ENCODE measurements around the gene ZCWPW2. TPM values are rescaled to one million over a fixed set of nuclear protein-coding genes. Genes with fewer than 3 reads are reported as not detected.

ZCWPW2 gene
- total RNA-seq, 1 experiment from 2014 or later, result 0.59 TPM

DNA sequence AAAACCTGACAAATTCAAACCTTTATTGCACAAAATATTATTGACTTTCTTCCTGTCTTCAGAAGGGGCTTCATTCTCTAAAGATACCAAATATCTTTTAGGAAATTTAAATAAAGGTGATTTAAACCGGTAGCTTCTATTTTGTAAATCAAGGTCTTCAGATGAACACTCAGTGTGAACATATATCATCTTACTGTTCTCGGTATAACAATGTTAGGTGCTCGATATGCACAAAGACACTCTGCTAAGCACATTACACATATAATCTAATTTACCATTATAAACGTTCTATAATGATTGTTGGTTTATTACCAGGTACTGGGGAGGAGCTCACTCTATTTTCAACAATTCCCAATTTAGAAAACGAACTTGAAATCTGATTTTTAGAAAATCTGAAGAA lies 225.5 kb downstream of the ZCWPW2 start:
- DNase-seq (ENCODE audit: low read depth), result no peak

DNA sequence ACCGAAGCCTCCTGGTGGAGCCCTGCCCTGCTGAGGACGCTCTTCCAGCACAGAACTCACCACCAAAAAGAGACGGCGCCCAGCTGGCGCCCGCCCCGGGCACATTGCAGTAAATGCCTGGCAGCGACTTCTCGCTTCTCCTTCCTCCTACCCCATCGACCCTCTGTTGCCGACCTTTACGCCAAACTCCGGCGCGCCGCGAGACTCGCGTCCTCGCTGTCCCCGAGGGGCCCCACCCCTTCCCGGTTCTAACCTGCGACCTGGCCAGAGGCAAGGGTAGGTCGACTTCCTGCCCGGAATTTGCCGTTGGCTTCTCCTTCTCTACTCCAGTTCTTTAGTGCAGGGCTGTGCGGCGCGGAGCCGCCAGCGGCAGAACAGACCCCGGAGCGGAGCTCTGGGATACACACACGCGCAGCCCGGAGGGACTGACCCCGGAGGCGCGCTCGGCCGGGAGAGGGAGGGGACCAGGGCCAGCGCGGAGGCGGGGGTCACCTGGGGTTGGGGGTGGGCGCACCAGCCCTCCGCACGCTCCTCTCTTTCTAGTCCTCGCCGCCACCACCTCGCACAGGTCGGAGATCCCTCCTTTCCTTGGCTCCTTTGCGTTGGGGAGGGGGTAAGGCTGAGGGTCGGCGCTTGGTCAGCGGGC lies 226.7 kb downstream of the ZCWPW2 start:
- peak; percentile 2 for DNase-seq (ENCODE audit: low read depth)

Other genes with a start within 250 kb of the ZCWPW2 start
- gene CMC1, start 107.1 kb upstream of the ZCWPW2 start, total RNA-seq (2014; rRNA removed; shearing (Covaris generic)), result 9.1 and 13.6 TPM in 2 replicates
- 41.8 and 60.7 TPM in 2 replicates for gene AZI2, start 103 bp downstream of the ZCWPW2 start, total RNA-seq (2014; rRNA removed; shearing (Covaris generic))